ENCODE results near the gene VPS16. TPM values are rescaled to one million over a fixed set of nuclear protein-coding genes. Genes with fewer than 3 reads are reported as not detected.

The VPS16 gene
- total RNA-seq, 1 experiment from 2014 or later: 24.7 TPM

DNA sequence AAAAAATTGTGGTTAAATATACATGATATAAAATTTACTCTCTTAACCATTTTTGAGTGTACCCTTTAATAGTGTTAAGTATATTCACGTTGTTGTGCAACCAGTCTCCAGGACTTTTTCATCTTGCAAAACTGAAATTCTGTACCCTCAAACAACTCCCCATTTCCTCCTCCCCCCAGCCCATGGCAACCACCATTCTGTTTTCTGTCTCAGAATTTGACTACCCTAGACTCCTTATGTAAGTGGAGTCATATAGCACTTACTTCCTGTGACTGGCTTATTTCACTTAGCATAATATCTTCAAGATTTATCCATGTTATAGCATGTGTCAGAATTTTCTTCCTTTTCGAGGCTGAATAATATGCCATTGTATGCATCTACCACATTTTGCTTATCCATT, 5.1 kb downstream of the VPS16 start:
- H3K4me1 ChIP-seq (ENCODE audit: low read length): peaks cover 18% of the 10 kb centered on the region
- no peak overlapping the region for H3K4me3 ChIP-seq (ENCODE audit: low read length)
- H3K79me2 ChIP-seq (ENCODE audit: low read length): peaks cover 56% of the 10 kb centered on the region
- no peak overlapping the region for H3K27ac ChIP-seq (ENCODE audit: low read length)
- no peak overlapping the region for H3K9ac ChIP-seq (ENCODE audit: low read length)
- H3K9me2 ChIP-seq (replicated peaks; ENCODE audit: insufficient read depth, low read length): no peaks in the 10 kb centered on the region
- H3K36me3 ChIP-seq (ENCODE audit: insufficient read depth, low read length): no peaks in the 10 kb centered on the region
- no peak overlapping the region for H2AFZ ChIP-seq (ENCODE audit: low read length)
- no peaks in the 10 kb centered on the region for H4K20me1 ChIP-seq (ENCODE audit: insufficient read depth, low read depth, low read length)
- no peaks in the 10 kb centered on the region for H3K9me3 ChIP-seq (ENCODE audit: low read length)
- DNase-seq: no peak
- H3K4me2 ChIP-seq (ENCODE audit: low read depth, low read length, poor library complexity, severe bottlenecking): no peak overlapping the region
- H3K27me3 ChIP-seq (ENCODE audit: low read length): no peaks in the 10 kb centered on the region

DNA sequence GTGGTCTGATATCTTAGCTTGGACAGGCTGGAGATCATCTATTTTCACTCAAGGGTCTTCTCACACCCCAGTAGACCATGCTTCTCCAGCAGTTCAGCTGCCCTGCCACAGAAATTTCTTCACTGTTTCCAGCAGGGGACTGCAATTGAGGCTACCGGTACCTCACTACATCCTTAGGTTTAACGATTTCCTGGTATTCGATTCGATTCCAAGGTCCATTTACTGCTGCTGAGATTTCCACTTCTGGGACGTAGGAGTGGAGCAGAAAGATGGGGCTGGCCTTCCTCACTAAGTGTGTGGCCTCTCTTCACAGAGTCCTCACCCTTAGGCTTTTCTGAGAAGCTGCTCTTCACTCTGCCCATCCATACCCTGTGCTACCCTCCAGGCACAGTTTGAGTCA, 6.2 kb downstream of the VPS16 start:
- Histone ChIP-seq H3K27ac (ENCODE audit: low read length) (no peak overlapping the region), H3K4me3 (ENCODE audit: low read length) (no peak overlapping the region), H3K27me3 (ENCODE audit: low read length) (no peaks in the 10 kb centered on the region), H3K9ac (ENCODE audit: low read length) (no peak overlapping the region), H4K20me1 (ENCODE audit: insufficient read depth, low read depth, low read length) (no peaks in the 10 kb centered on the region), H3K4me1 (ENCODE audit: low read length) (peaks cover 14% of the 10 kb centered on the region), H3K9me2 (replicated peaks; ENCODE audit: insufficient read depth, low read length) (no peaks in the 10 kb centered on the region), H3K36me3 (ENCODE audit: insufficient read depth, low read length) (no peaks in the 10 kb centered on the region), H3K79me2 (ENCODE audit: low read length) (peaks cover 46% of the 10 kb centered on the region), H3K9me3 (ENCODE audit: low read length) (no peaks in the 10 kb centered on the region), H3K4me2 (ENCODE audit: low read depth, low read length, poor library complexity, severe bottlenecking) (no peak overlapping the region), H2AFZ (ENCODE audit: low read length) (no peak overlapping the region)
- DNase-seq: no peak

DNA sequence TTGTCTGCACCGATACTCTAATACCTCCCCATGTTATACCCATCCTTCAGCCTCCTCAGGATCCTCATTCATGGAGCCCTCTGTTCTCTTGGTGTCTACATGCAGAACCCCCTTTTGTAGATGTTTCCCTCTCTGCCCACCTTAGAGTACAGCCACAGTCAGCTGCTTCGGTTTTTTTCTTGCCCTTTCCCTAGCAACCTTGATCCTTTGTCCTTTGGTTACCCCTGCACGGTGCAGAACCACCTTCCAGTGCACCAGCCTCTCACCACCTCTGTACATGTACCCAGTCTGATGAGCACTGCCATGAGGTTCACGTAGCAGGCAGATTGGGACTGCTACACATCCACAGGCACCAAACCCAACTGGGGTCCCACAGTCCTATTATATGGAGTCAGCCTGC, 7.3 kb downstream of the VPS16 start:
- Histone ChIP-seq H3K9ac (ENCODE audit: low read length) (no peak overlapping the region), H3K36me3 (ENCODE audit: insufficient read depth, low read length) (no peaks in the 10 kb centered on the region), H3K9me2 (replicated peaks; ENCODE audit: insufficient read depth, low read length) (no peaks in the 10 kb centered on the region), H4K20me1 (ENCODE audit: insufficient read depth, low read depth, low read length) (no peaks in the 10 kb centered on the region), H2AFZ (ENCODE audit: low read length) (no peak overlapping the region), H3K4me3 (ENCODE audit: low read length) (no peak overlapping the region), H3K4me2 (ENCODE audit: low read depth, low read length, poor library complexity, severe bottlenecking) (no peak overlapping the region), H3K79me2 (ENCODE audit: low read length) (peaks cover 43% of the 10 kb centered on the region), H3K9me3 (ENCODE audit: low read length) (no peaks in the 10 kb centered on the region), H3K4me1 (ENCODE audit: low read length) (peaks cover 10% of the 10 kb centered on the region), H3K27ac (ENCODE audit: low read length) (no peak overlapping the region), H3K27me3 (ENCODE audit: low read length) (no peaks in the 10 kb centered on the region)
- no peak for DNase-seq

DNA sequence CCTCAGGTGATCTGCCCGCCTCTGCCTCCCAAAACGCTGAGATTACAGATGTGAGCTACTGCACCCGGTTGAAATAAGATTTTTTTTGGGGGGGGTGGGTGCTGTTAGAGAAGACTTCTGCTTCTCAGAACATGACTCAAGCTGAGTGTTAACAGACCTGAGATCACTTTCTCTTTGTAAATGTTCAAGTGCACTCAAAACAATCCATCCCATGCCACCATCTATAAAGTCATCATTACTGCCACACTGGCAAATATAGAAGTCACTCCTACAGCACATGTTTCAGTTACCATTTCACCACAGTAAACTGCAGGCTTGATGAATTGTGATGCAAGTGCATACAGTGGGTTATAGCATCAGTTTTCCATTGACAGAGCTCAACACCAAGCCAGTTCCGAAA, 9.0 kb downstream of the VPS16 start:
- H2AFZ ChIP-seq (ENCODE audit: low read length): no peak overlapping the region
- H3K36me3 ChIP-seq (ENCODE audit: insufficient read depth, low read length): no peaks in the 10 kb centered on the region
- peaks cover 10% of the 10 kb centered on the region for H3K4me1 ChIP-seq (ENCODE audit: low read length)
- no peaks in the 10 kb centered on the region for H3K9me3 ChIP-seq (ENCODE audit: low read length)
- no peak overlapping the region for H3K4me3 ChIP-seq (ENCODE audit: low read length)
- no peak overlapping the region for H3K27ac ChIP-seq (ENCODE audit: low read length)
- H3K9me2 ChIP-seq (replicated peaks; ENCODE audit: insufficient read depth, low read length): no peaks in the 10 kb centered on the region
- no peak overlapping the region for H3K4me2 ChIP-seq (ENCODE audit: low read depth, low read length, poor library complexity, severe bottlenecking)
- DNase-seq: no peak
- H3K79me2 ChIP-seq (ENCODE audit: low read length): peaks cover 31% of the 10 kb centered on the region
- H3K9ac ChIP-seq (ENCODE audit: low read length): no peak overlapping the region
- no peaks in the 10 kb centered on the region for H3K27me3 ChIP-seq (ENCODE audit: low read length)
- H4K20me1 ChIP-seq (ENCODE audit: insufficient read depth, low read depth, low read length): no peaks in the 10 kb centered on the region

DNA sequence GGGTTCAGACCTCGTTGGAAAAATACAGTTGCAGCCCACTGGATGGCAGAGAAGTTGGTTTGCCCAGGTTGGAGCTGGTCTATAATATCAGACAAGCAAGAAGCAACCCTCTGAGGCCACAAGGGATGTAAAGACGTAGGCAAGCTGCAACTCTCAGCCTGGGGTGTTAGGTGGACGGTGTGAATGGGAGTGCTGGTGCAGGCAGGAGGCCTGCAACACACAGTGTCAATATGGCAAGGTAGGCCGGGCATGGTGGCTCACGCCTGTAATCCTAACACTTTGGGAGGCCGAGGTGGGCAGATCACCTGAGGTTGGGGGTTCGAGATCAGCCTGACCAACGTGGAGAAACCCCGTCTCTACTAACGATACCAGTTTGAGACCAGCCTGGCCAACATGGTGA, 10.5 kb downstream of the VPS16 start:
- Histone ChIP-seq H3K4me2 (ENCODE audit: low read depth, low read length, poor library complexity, severe bottlenecking) (no peak overlapping the region), H2AFZ (ENCODE audit: low read length) (no peak overlapping the region), H4K20me1 (ENCODE audit: insufficient read depth, low read depth, low read length) (no peaks in the 10 kb centered on the region), H3K27ac (ENCODE audit: low read length) (no peak overlapping the region), H3K4me3 (ENCODE audit: low read length) (no peak overlapping the region), H3K27me3 (ENCODE audit: low read length) (no peaks in the 10 kb centered on the region), H3K36me3 (ENCODE audit: insufficient read depth, low read length) (no peaks in the 10 kb centered on the region), H3K9ac (ENCODE audit: low read length) (no peak overlapping the region), H3K9me3 (ENCODE audit: low read length) (no peaks in the 10 kb centered on the region), H3K4me1 (ENCODE audit: low read length) (no peaks in the 10 kb centered on the region), H3K9me2 (replicated peaks; ENCODE audit: insufficient read depth, low read length) (no peaks in the 10 kb centered on the region), H3K79me2 (ENCODE audit: low read length) (peaks cover 35% of the 10 kb centered on the region)
- no peak for DNase-seq

- no peak overlapping the region for H3K4me2 ChIP-seq (ENCODE audit: low read depth, low read length, poor library complexity, severe bottlenecking)
- H3K79me2 ChIP-seq (ENCODE audit: low read length): peaks cover 19% of the 10 kb centered on the region
- H3K36me3 ChIP-seq (ENCODE audit: insufficient read depth, low read length): no peaks in the 10 kb centered on the region
- H3K27me3 ChIP-seq (ENCODE audit: low read length): no peaks in the 10 kb centered on the region
- H3K27ac ChIP-seq (ENCODE audit: low read length): no peak overlapping the region
- no peak overlapping the region for H3K9ac ChIP-seq (ENCODE audit: low read length)
- H4K20me1 ChIP-seq (ENCODE audit: insufficient read depth, low read depth, low read length): no peaks in the 10 kb centered on the region
- no peak overlapping the region for H2AFZ ChIP-seq (ENCODE audit: low read length)
- no peak overlapping the region for H3K4me3 ChIP-seq (ENCODE audit: low read length)
- H3K4me1 ChIP-seq (ENCODE audit: low read length): no peaks in the 10 kb centered on the region
- H3K9me3 ChIP-seq (ENCODE audit: low read length): no peaks in the 10 kb centered on the region
- DNase-seq: no peak
- H3K9me2 ChIP-seq (replicated peaks; ENCODE audit: insufficient read depth, low read length): no peaks in the 10 kb centered on the region
Measured at GRCh38 chr20:2858591-2858990, 18.0 kb downstream of the VPS16 start.

DNA sequence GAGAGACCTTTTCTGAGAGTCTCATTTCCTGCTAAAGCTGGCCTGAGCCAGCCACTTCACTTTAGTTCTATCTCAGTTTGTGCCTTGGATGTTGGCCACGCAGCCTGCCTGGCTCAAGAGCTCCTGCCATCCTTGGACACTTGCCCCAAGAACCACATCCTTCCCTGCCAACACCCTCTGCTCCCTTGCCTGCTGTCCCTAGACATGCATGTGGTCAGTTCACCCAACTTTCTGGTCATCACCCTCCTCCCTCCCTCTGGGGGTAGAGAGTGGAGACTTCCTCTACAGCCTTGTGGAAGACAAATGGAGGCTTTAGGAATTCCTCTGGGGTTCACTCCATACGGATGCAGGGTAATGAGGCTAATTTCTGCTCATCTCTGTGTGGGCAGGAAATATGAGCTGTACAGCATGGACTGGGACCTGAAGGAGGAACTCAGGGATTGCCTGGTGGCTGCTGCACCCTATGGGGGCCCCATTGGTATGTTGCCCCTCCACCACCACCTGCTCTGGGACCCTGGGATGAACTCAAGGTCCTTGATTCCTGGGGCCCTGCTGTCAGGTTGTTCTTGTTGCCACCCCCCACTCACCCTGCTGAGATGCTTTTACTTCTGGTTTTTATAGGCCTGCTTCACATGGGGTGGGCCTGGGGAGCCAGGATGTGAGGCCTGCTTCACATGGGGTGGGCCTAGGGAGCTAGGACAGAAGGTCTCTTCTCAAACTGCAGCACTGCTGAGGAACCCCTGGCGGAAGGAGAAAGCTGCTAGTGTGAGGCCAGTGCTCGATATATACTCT, 19.0 kb downstream of the VPS16 start:
- Histone ChIP-seq H3K4me3 (ENCODE audit: low read length) (no peak overlapping the region), H3K27me3 (ENCODE audit: low read length) (no peaks in the 10 kb centered on the region), H3K27ac (ENCODE audit: low read length) (no peak overlapping the region), H3K36me3 (ENCODE audit: insufficient read depth, low read length) (no peaks in the 10 kb centered on the region), H3K9me2 (replicated peaks; ENCODE audit: insufficient read depth, low read length) (no peaks in the 10 kb centered on the region), H4K20me1 (ENCODE audit: insufficient read depth, low read depth, low read length) (no peaks in the 10 kb centered on the region), H3K4me2 (ENCODE audit: low read depth, low read length, poor library complexity, severe bottlenecking) (no peak overlapping the region), H3K79me2 (ENCODE audit: low read length) (peaks cover 19% of the 10 kb centered on the region), H2AFZ (ENCODE audit: low read length) (no peak overlapping the region), H3K9me3 (ENCODE audit: low read length) (no peaks in the 10 kb centered on the region), H3K9ac (ENCODE audit: low read length) (no peak overlapping the region), H3K4me1 (ENCODE audit: low read length) (no peaks in the 10 kb centered on the region)
- DNase-seq: no peak

GRCh38 chr20:2864626-2865025, 24.1 kb downstream of the VPS16 start:
- Histone ChIP-seq H3K27ac (ENCODE audit: low read length) (no peak overlapping the region), H3K27me3 (ENCODE audit: low read length) (no peaks in the 10 kb centered on the region), H3K9me3 (ENCODE audit: low read length) (no peaks in the 10 kb centered on the region), H3K79me2 (ENCODE audit: low read length) (no peaks in the 10 kb centered on the region), H3K4me1 (ENCODE audit: low read length) (no peaks in the 10 kb centered on the region), H3K9ac (ENCODE audit: low read length) (no peak overlapping the region), H4K20me1 (ENCODE audit: insufficient read depth, low read depth, low read length) (no peaks in the 10 kb centered on the region), H3K4me3 (ENCODE audit: low read length) (no peak overlapping the region), H3K36me3 (ENCODE audit: insufficient read depth, low read length) (no peaks in the 10 kb centered on the region), H3K9me2 (replicated peaks; ENCODE audit: insufficient read depth, low read length) (no peaks in the 10 kb centered on the region), H2AFZ (ENCODE audit: low read length) (no peak overlapping the region), H3K4me2 (ENCODE audit: low read depth, low read length, poor library complexity, severe bottlenecking) (no peak overlapping the region)
- DNase-seq: no peak

All from Karpas-422 (cell line).